ENCODE measurements around the gene ATG12.
"Not testable (repeated sequence)": the region's sequence is repeated elsewhere in the genome, so short reads cannot be mapped to it uniquely, and the experiment has no call there.

Gene ATG12

GRCh38 chr5:115841382-115842088, at the start of gene ATG12, which contains the start of gene AP3S1:
TSS of gene ATG12 (minus strand) at chr5:115841565. CDS start at chr5:115841552, 13 bp downstream.
TSS of gene AP3S1 (plus strand) at chr5:115841935. CDS start at chr5:115842038, 103 bp downstream.
- H3K4me3 ChIP-seq (ENCODE audit: low read length): peak within 1 kb of the TSS; percentile 93
- no peak for TF ChIP-seq ZNF274 (IDR thresholded peaks at IDR 0.05; ENCODE audit: low read depth, low read length)

- H3K4me3 ChIP-seq (ENCODE audit: low read length): no peak overlapping the region
- TF ChIP-seq ZNF274 (IDR thresholded peaks at IDR 0.05; ENCODE audit: low read depth, low read length): no peak
These were observed 46.7 kb upstream of the ATG12 start for GRCh38 chr5:115888027-115888426.

- not testable (repeated sequence) for H3K4me3 ChIP-seq (ENCODE audit: low read length)
These were observed 43.8 kb upstream of the ATG12 start for GRCh38 chr5:115885208-115885607.

GRCh38 chr5:115884704-115885103, 43.3 kb upstream of the ATG12 start:
- no peak for TF ChIP-seq ZNF274 (IDR thresholded peaks at IDR 0.05; ENCODE audit: low read depth, low read length)
- no peak overlapping the region for H3K4me3 ChIP-seq (ENCODE audit: low read length)

- H3K4me3 ChIP-seq (ENCODE audit: low read length): not testable (repeated sequence)
These were observed 41.1 kb upstream of the ATG12 start for GRCh38 chr5:115882434-115882833.

GRCh38 chr5:115877342-115877741, 36.0 kb upstream of the ATG12 start:
- not testable (repeated sequence) for H3K4me3 ChIP-seq (ENCODE audit: low read length)

GRCh38 chr5:115875447-115875846, 34.1 kb upstream of the ATG12 start:
- no peak overlapping the region for H3K4me3 ChIP-seq (ENCODE audit: low read length)
- TF ChIP-seq ZNF274 (IDR thresholded peaks at IDR 0.05; ENCODE audit: low read depth, low read length): no peak

GRCh38 chr5:115873392-115873791, 32.0 kb upstream of the ATG12 start:
- TF ChIP-seq ZNF274 (IDR thresholded peaks at IDR 0.05; ENCODE audit: low read depth, low read length): no peak
- H3K4me3 ChIP-seq (ENCODE audit: low read length): no peak overlapping the region

GRCh38 chr5:115872447-115872846, 31.1 kb upstream of the ATG12 start:
- no peak for TF ChIP-seq ZNF274 (IDR thresholded peaks at IDR 0.05; ENCODE audit: low read depth, low read length)

GRCh38 chr5:115869256-115869795, 28.0 kb upstream of the ATG12 start:
- no peak overlapping the region for H3K4me3 ChIP-seq (ENCODE audit: low read length)
- TF ChIP-seq ZNF274 (IDR thresholded peaks at IDR 0.05; ENCODE audit: low read depth, low read length): no peak

More at GRCh38 chr5:115872447-115872846, 31.1 kb upstream of the ATG12 start:
- no peak overlapping the region for H3K4me3 ChIP-seq (ENCODE audit: low read length)

- no peak overlapping the region for H3K4me3 ChIP-seq (ENCODE audit: low read length)
- no peak for TF ChIP-seq ZNF274 (IDR thresholded peaks at IDR 0.05; ENCODE audit: low read depth, low read length)
These were observed 18.0 kb upstream of the ATG12 start for GRCh38 chr5:115859378-115859777.

- TF ChIP-seq ZNF274 (IDR thresholded peaks at IDR 0.05; ENCODE audit: low read depth, low read length): no peak
- H3K4me3 ChIP-seq (ENCODE audit: low read length): peak overlapping the region; percentile 15; the same call in 1 of the 2 replicates
These were observed 17.0 kb upstream of the ATG12 start for GRCh38 chr5:115858396-115858795.

- no peak overlapping the region; the same call in 1 of the 2 replicates for H3K4me3 ChIP-seq (ENCODE audit: low read length)
- TF ChIP-seq ZNF274 (IDR thresholded peaks at IDR 0.05; ENCODE audit: low read depth, low read length): no peak
These were observed 16.4 kb upstream of the ATG12 start for GRCh38 chr5:115857626-115858349.

GRCh38 chr5:115857057-115857479, 15.7 kb upstream of the ATG12 start:
- H3K4me3 ChIP-seq (ENCODE audit: low read length): no peak overlapping the region
- TF ChIP-seq ZNF274 (IDR thresholded peaks at IDR 0.05; ENCODE audit: low read depth, low read length): no peak

GRCh38 chr5:115855959-115856358, 14.6 kb upstream of the ATG12 start:
- TF ChIP-seq ZNF274 (IDR thresholded peaks at IDR 0.05; ENCODE audit: low read depth, low read length): no peak
- no peak overlapping the region for H3K4me3 ChIP-seq (ENCODE audit: low read length)
